Gastroesophageal sphincter (tissue), 3 donors: ENCODE results near the gene DHX35.

ENCODE experiments used
- CTCF ChIP-seq, 4 experiments: fragments of 200-600 bp in 2 of 4; fragments of 450-650 bp in 2 of 4; sonication (generic) in 1 of 4; IDR thresholded peaks; one replicate each; pipeline ENCODE4 v1.5.1; 2017 to 2019; ENCODE audit warnings: antibody characterized with exemption in 4 of 4, mild to moderate bottlenecking in 2 of 4, moderate library complexity in 2 of 4
- EP300 ChIP-seq: sonication (generic); formaldehyde crosslinking; IDR thresholded peaks from one replicate; pipeline ENCODE4 v1.6.1; 2017; ENCODE audit warnings: antibody characterized with exemption, mild to moderate bottlenecking
- POLR2A ChIP-seq, 2 donors: fragments of 450-650 bp; IDR thresholded peaks; one replicate each; pipeline ENCODE4 v1.6.1; 2017; ENCODE audit warnings: antibody characterized with exemption in 2 of 2, mild to moderate bottlenecking in 2 of 2, moderate library complexity in 1 of 2
- POLR2AphosphoS5 ChIP-seq: sonication (generic); formaldehyde crosslinking; IDR thresholded peaks from one replicate; pipeline ENCODE4 v1.6.1; 2017; ENCODE audit warnings: antibody characterized with exemption

GRCh38 chr20:39059036-39059435, 96.9 kb downstream of the DHX35 start:
- no peak for TF ChIP-seq CTCF (IDR thresholded peaks at IDR 0.05)
- no peak for TF ChIP-seq POLR2A (IDR thresholded peaks at IDR 0.05)
- TF ChIP-seq EP300 = no peak
- no peak for TF ChIP-seq POLR2AphosphoS5
